K562 (cell line): ENCODE measurements around the gene PRRT2.
"Not testable (repeated sequence)": the region's sequence is repeated elsewhere in the genome, so short reads cannot be mapped to it uniquely, and the experiment has no call there.

ENCODE experiments used
- POLR2H ChIP-seq: IDR thresholded peaks from 2 replicates; pipeline ENCODE4 v1.6.1; 2016; ENCODE audit warnings: missing genetic modification characterization, low read depth, mild to moderate bottlenecking, control low read depth, missing compliant biosample characterization, moderate library complexity
- STAG1 ChIP-seq: sonication (generic); formaldehyde crosslinking; IDR thresholded peaks from 2 replicates; pipeline ENCODE4 v1.5.0; 2020; ENCODE audit warnings: missing genetic modification reagents, borderline replicate concordance
- TEAD4 ChIP-seq, 2 experiments: sonication (generic) in 1 of 2; formaldehyde crosslinking in 1 of 2; IDR thresholded peaks; 2 replicates each; pipeline versions ENCODE4 v1.6.1 to v1.8.0; 2012 to 2022; ENCODE audit warnings: borderline replicate concordance in 1 of 2, inconsistent platforms in 1 of 2, low read length in 1 of 2, mild to moderate bottlenecking in 1 of 2, missing genetic modification reagents in 1 of 2

- TF ChIP-seq STAG1 (CRISPR knock-in tag); POLR2H (tag); TEAD4 (IDR thresholded peaks at IDR 0.05; ENCODE audit: low read length); TEAD4 (CRISPR knock-in tag; IDR thresholded peaks at IDR 0.05; ENCODE audit: borderline replicate concordance): not testable (repeated sequence)
These were observed 28.7 kb upstream of the PRRT2 start for GRCh38 chr16:29783094-29783953.
